Measurements from ENCODE around the gene VWA5B1.

The VWA5B1 gene

DNA sequence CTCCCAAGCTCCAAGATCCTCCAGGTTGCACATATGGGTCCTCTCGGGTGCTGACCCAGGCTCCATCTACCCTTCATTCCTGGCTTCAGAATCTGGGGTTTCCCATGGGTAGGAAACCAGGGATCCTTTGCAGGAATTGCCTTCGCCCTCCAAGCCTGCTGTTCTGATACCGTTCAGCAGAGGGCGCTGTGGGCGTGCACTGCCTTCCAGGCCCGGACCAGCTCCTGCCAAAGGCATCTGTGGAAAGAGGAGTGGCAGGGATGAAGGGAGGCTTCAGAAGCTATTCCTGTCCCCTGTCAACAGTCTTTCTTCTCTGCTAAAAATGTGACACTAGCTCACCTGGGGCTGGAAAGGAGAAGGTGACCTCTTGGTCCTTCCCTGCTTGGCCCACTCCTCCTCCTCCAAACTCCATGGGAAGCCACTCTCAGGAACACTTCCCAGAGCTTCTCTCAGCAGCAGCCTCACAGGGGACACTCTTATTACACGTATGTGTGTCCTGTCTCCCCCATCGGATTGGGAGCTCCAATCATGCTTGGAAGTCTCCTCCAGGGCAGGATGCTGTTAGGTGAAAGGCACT, 71.2 kb downstream of the VWA5B1 start:
- Histone ChIP-seq H3K27me3 (ENCODE audit: low read depth, low read length) (peaks cover 12% of the 10 kb centered on the region), H3K27ac (ENCODE audit: low read length) (no peak overlapping the region), H3K4me3 (ENCODE audit: low read depth in 1 of 2, low read length in 2 of 2) (no peak overlapping the region), H3K9me3 (ENCODE audit: control insufficient read depth in 1 of 2, low read length in 2 of 2) (no peaks in the 10 kb centered on the region), H3K36me3 (ENCODE audit: control insufficient read depth in 1 of 2, insufficient read depth in 2 of 2, low read length in 2 of 2) (no peaks in the 10 kb centered on the region), H3K4me1 (ENCODE audit: control insufficient read depth in 1 of 2, insufficient read depth in 2 of 2, low read length in 2 of 2) (peaks cover 0 to 21% of the 10 kb centered on the region in 2 donors)

GRCh38 chr1:20362856-20363255, 72.2 kb downstream of the VWA5B1 start:
- Histone ChIP-seq H3K9me3 (ENCODE audit: control insufficient read depth in 1 of 2, low read length in 2 of 2) (no peaks in the 10 kb centered on the region), H3K4me1 (ENCODE audit: control insufficient read depth in 1 of 2, insufficient read depth in 2 of 2, low read length in 2 of 2) (peaks cover 0 to 27% of the 10 kb centered on the region in 2 donors), H3K27me3 (ENCODE audit: low read depth, low read length) (peaks cover 12% of the 10 kb centered on the region), H3K27ac (ENCODE audit: low read length) (no peak overlapping the region), H3K4me3 (ENCODE audit: low read depth in 1 of 2, low read length in 2 of 2) (no peak overlapping the region), H3K36me3 (ENCODE audit: control insufficient read depth in 1 of 2, insufficient read depth in 2 of 2, low read length in 2 of 2) (no peaks in the 10 kb centered on the region)

DNA sequence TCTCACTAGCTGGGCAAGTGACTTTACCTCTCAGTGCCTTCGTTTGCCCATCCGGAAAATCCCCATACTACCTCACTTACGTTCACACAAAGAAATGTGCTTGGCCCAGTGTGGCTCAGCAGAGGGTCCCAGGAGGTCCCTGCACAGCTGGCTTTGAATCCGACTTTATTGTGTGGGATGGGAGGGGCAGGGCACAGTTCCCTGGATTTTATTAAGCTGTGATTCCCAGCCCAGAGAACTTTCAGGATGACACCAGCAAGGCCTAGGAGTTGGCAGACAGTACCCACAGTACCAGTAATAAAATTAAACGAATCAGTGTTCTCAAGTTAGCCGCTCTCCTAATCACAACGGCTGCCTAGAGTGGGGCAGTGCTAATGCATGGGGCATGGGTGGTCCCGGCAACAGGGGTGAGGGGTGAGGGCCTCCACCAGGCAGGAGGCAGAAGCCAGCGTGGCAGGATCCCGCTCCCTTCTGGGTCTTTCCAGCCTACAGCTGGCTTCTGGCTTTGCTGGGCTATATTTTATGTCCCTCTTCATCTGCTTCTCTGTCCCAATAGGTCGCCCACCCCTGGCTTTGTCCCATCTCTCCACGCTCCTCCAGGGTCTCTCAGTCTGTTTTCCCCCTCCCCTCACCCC, 74.9 kb downstream of the VWA5B1 start:
- H3K4me3 ChIP-seq (ENCODE audit: low read depth in 1 of 2, low read length in 2 of 2) = no peak overlapping the region
- H3K36me3 ChIP-seq (ENCODE audit: control insufficient read depth in 1 of 2, insufficient read depth in 2 of 2, low read length in 2 of 2) = no peaks in the 10 kb centered on the region
- H3K27me3 ChIP-seq (ENCODE audit: low read depth, low read length) = peaks cover 12% of the 10 kb centered on the region
- H3K9me3 ChIP-seq (ENCODE audit: control insufficient read depth in 1 of 2, low read length in 2 of 2) = no peaks in the 10 kb centered on the region
- peaks cover 0 to 14% of the 10 kb centered on the region in 2 donors for H3K4me1 ChIP-seq (ENCODE audit: control insufficient read depth in 1 of 2, insufficient read depth in 2 of 2, low read length in 2 of 2)
- no peak overlapping the region for H3K27ac ChIP-seq (ENCODE audit: low read length)

GRCh38 chr1:20366056-20366462, 75.4 kb downstream of the VWA5B1 start:
- H3K27ac ChIP-seq (ENCODE audit: low read length) = no peak overlapping the region
- H3K36me3 ChIP-seq (ENCODE audit: control insufficient read depth in 1 of 2, insufficient read depth in 2 of 2, low read length in 2 of 2) = no peaks in the 10 kb centered on the region
- peaks cover 12% of the 10 kb centered on the region for H3K27me3 ChIP-seq (ENCODE audit: low read depth, low read length)
- peaks cover 0 to 14% of the 10 kb centered on the region in 2 donors for H3K4me1 ChIP-seq (ENCODE audit: control insufficient read depth in 1 of 2, insufficient read depth in 2 of 2, low read length in 2 of 2)
- no peaks in the 10 kb centered on the region for H3K9me3 ChIP-seq (ENCODE audit: control insufficient read depth in 1 of 2, low read length in 2 of 2)
- peak overlapping the region in 1 of 2 donors; percentile 50 for H3K4me3 ChIP-seq (ENCODE audit: low read depth in 1 of 2, low read length in 2 of 2)

DNA sequence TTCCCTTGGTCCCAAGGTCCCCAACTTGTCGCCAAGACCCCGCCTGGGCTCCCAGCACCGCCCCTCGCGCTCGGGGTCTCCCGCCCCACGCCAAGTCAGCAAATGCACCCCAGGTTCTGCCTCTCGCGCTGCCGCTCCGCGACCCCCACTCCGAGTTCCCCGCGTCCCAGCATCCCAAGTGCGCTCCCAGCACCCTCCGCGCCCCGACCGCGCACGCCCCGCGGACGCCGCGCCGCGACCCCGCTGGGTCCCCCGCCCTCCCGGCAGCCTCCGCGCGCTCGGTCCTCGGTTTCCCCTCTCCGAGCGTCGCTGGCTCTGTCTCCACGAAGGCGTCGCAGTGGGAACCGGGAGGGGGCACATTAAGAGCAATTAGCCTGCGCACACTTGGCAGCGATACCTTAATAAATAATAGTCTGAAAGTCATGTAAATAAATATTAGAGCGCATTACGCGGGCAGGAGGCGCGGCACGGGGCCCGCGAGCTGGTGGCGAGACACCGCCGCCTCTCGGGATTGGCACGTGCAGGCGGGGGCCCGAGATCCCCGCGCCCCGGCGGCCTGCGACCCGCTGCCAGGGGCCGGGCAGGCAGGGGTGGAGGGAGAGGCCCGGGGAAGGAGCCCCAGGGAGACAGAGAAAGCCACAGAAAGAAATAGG, 75.9 kb downstream of the VWA5B1 start:
- peak overlapping the region in 1 of 2 donors; percentile 50 for H3K4me3 ChIP-seq (ENCODE audit: low read depth in 1 of 2, low read length in 2 of 2)
- H3K27me3 ChIP-seq (ENCODE audit: low read depth, low read length) = peaks cover 13% of the 10 kb centered on the region
- no peaks in the 10 kb centered on the region for H3K9me3 ChIP-seq (ENCODE audit: control insufficient read depth in 1 of 2, low read length in 2 of 2)
- H3K27ac ChIP-seq (ENCODE audit: low read length) = no peak overlapping the region
- H3K4me1 ChIP-seq (ENCODE audit: control insufficient read depth in 1 of 2, insufficient read depth in 2 of 2, low read length in 2 of 2) = peaks cover 0 to 14% of the 10 kb centered on the region in 2 donors
- no peaks in the 10 kb centered on the region for H3K36me3 ChIP-seq (ENCODE audit: control insufficient read depth in 1 of 2, insufficient read depth in 2 of 2, low read length in 2 of 2)

- H3K9me3 ChIP-seq (ENCODE audit: control insufficient read depth in 1 of 2, low read length in 2 of 2) = no peaks in the 10 kb centered on the region
- peak overlapping the region in 1 of 2 donors; percentile 50 for H3K4me3 ChIP-seq (ENCODE audit: low read depth in 1 of 2, low read length in 2 of 2)
- H3K27ac ChIP-seq (ENCODE audit: low read length) = no peak overlapping the region
- no peaks in the 10 kb centered on the region for H3K36me3 ChIP-seq (ENCODE audit: control insufficient read depth in 1 of 2, insufficient read depth in 2 of 2, low read length in 2 of 2)
- H3K4me1 ChIP-seq (ENCODE audit: control insufficient read depth in 1 of 2, insufficient read depth in 2 of 2, low read length in 2 of 2) = peaks cover 0 to 14% of the 10 kb centered on the region in 2 donors
- peaks cover 16% of the 10 kb centered on the region for H3K27me3 ChIP-seq (ENCODE audit: low read depth, low read length)
These were observed 76.5 kb downstream of the VWA5B1 start for GRCh38 chr1:20367116-20367585.

DNA sequence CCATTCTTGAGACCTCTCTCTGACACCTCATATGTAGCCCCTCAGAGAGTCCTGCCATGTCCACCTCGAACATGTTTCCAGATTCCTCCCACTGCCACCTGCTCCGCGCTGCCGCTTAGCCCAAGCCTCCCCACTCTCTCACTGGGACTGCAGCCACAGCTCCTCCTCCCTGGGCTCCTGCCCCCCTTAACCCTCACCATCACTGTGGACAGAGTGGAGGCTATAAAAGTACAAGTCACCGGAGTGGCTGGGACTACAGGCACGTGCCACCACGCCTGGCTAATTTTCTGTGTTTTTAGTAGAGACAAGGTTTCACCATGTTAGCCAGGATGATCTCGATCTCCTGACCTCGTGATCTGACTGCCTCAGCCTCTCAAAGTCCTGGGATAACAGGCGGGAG, 77.0 kb downstream of the VWA5B1 start:
- H3K4me1 ChIP-seq (ENCODE audit: control insufficient read depth in 1 of 2, insufficient read depth in 2 of 2, low read length in 2 of 2) = peaks cover 0 to 14% of the 10 kb centered on the region in 2 donors
- peaks cover 16% of the 10 kb centered on the region for H3K27me3 ChIP-seq (ENCODE audit: low read depth, low read length)
- H3K9me3 ChIP-seq (ENCODE audit: control insufficient read depth in 1 of 2, low read length in 2 of 2) = no peaks in the 10 kb centered on the region
- H3K36me3 ChIP-seq (ENCODE audit: control insufficient read depth in 1 of 2, insufficient read depth in 2 of 2, low read length in 2 of 2) = no peaks in the 10 kb centered on the region
- no peak overlapping the region for H3K27ac ChIP-seq (ENCODE audit: low read length)
- no peak overlapping the region for H3K4me3 ChIP-seq (ENCODE audit: low read depth in 1 of 2, low read length in 2 of 2)

DNA sequence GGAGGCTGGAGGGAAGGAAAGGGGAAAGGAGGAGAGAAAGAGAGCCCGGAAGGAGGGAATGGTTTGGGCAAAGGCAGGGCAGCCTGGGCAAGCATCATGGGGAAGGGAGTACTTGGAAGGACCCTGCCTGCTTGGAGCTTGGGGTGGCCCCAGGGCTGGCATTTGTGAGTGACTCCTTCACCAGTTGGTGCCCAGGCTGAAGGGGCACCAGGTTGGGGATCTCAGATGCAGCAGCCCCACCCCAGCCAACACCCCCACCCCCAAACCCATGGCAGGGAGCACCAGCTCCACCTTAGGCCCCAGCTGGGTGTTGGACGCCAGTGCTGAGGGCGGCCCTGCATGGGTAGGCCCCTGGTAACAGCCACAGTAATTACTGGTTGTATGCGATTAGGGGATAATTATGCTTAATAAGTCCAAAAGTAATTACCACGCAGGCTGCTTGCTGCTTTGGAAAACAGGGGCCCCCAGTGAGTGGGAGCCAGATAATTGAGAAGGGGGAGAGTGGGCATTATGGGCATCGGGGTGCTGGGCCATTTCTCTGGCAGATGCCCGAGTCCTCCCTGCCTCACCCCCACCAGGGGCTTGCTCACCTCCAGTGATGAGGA, 78.3 kb downstream of the VWA5B1 start:
- Histone ChIP-seq H3K9me3 (ENCODE audit: control insufficient read depth in 1 of 2, low read length in 2 of 2) (no peaks in the 10 kb centered on the region), H3K27me3 (ENCODE audit: low read depth, low read length) (peaks cover 16% of the 10 kb centered on the region), H3K36me3 (ENCODE audit: control insufficient read depth in 1 of 2, insufficient read depth in 2 of 2, low read length in 2 of 2) (no peaks in the 10 kb centered on the region), H3K27ac (ENCODE audit: low read length) (no peak overlapping the region), H3K4me3 (ENCODE audit: low read depth in 1 of 2, low read length in 2 of 2) (no peak overlapping the region), H3K4me1 (ENCODE audit: control insufficient read depth in 1 of 2, insufficient read depth in 2 of 2, low read length in 2 of 2) (peaks cover 0 to 14% of the 10 kb centered on the region in 2 donors)

DNA sequence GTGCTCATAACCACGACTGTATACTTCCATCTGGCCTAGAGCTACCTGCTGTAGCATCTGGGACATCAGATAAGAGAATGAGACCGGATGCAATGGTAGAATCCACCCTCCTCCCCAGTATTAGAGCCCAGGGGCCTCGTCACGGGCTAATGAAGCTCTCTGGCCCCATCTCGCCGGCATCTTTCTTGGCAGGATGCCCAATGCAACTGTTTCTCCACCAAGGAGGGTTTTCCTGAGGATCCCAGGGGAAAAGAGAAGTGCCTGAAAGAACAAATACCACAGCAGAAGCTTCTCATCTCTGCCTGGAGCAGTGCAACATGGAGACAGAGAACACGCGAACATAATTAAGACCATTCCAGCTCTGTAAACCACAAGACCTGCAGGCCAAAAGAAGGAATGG, 80.0 kb downstream of the VWA5B1 start:
- H3K4me1 ChIP-seq (ENCODE audit: control insufficient read depth in 1 of 2, insufficient read depth in 2 of 2, low read length in 2 of 2) = peaks cover 0 to 14% of the 10 kb centered on the region in 2 donors
- no peak overlapping the region for H3K4me3 ChIP-seq (ENCODE audit: low read depth in 1 of 2, low read length in 2 of 2)
- H3K36me3 ChIP-seq (ENCODE audit: control insufficient read depth in 1 of 2, insufficient read depth in 2 of 2, low read length in 2 of 2) = no peaks in the 10 kb centered on the region
- H3K27ac ChIP-seq (ENCODE audit: low read length) = no peak overlapping the region
- H3K27me3 ChIP-seq (ENCODE audit: low read depth, low read length) = peaks cover 6% of the 10 kb centered on the region
- H3K9me3 ChIP-seq (ENCODE audit: control insufficient read depth in 1 of 2, low read length in 2 of 2) = no peaks in the 10 kb centered on the region

DNA sequence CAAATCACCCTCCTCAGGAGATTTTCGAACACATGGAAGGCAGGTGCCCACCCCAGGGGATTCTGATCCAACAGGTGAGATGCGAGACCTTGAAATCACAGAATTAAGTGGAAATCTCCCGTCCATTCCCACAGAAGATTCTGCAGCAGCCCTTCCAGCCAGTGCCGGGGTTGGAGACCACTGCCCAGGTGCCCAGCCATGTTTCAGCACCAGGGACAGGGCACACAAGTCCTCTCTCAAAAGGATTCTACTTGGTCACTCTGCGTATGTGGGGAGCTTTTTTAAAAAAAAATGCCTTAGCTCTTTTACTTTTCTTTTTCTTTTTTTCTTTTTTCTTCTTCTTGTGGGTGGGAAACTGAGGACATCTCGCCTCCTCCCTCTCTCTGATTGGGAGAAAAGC, 80.7 kb downstream of the VWA5B1 start:
- Histone ChIP-seq H3K36me3 (ENCODE audit: control insufficient read depth in 1 of 2, insufficient read depth in 2 of 2, low read length in 2 of 2) (no peaks in the 10 kb centered on the region), H3K4me3 (ENCODE audit: low read depth in 1 of 2, low read length in 2 of 2) (no peak overlapping the region), H3K9me3 (ENCODE audit: control insufficient read depth in 1 of 2, low read length in 2 of 2) (no peaks in the 10 kb centered on the region), H3K27ac (ENCODE audit: low read length) (no peak overlapping the region), H3K27me3 (ENCODE audit: low read depth, low read length) (peaks cover 7% of the 10 kb centered on the region), H3K4me1 (ENCODE audit: control insufficient read depth in 1 of 2, insufficient read depth in 2 of 2, low read length in 2 of 2) (peaks cover 0 to 12% of the 10 kb centered on the region in 2 donors)

DNA sequence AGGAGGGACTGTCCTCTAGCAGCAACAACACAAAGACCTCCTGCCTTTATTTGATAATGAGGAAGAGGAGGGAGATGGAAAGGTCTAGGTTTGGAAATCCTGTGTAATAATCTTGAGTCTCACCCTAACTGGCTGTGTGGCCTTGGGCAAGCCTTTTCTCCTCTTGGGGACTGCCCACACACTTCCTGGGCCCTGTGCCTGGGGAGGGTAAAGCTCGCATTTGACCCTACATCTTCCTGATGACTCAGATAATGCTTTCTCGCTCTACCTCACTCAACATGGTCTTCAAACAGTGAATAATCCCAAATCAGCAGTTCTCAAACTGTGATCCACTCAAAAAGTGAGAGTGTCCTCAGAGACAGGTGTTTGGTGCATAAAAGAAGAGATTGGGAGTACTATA, 81.2 kb downstream of the VWA5B1 start:
- Histone ChIP-seq H3K4me3 (ENCODE audit: low read depth in 1 of 2, low read length in 2 of 2) (no peak overlapping the region), H3K27me3 (ENCODE audit: low read depth, low read length) (peaks cover 7% of the 10 kb centered on the region), H3K4me1 (ENCODE audit: control insufficient read depth in 1 of 2, insufficient read depth in 2 of 2, low read length in 2 of 2) (peaks cover 0 to 7% of the 10 kb centered on the region in 2 donors), H3K27ac (ENCODE audit: low read length) (no peak overlapping the region), H3K36me3 (ENCODE audit: control insufficient read depth in 1 of 2, insufficient read depth in 2 of 2, low read length in 2 of 2) (no peaks in the 10 kb centered on the region), H3K9me3 (ENCODE audit: control insufficient read depth in 1 of 2, low read length in 2 of 2) (no peaks in the 10 kb centered on the region)
